CD4-positive, alpha-beta memory T cell (primary cell): ENCODE results near the gene ST3GAL4. TPM values are rescaled to one million over a fixed set of nuclear protein-coding genes. Genes with fewer than 3 reads are reported as not detected.

Experiments
- CTCF ChIA-PET: fragments of 350-600 bp; sonication (Branson Sonifier 250); formaldehyde crosslinking; loops from one replicate; lab custom pipeline; 2021; ENCODE audit warnings: inconsistent platforms; ENCODE audit not compliant: partially characterized antibody; lab: Charles Lee
- POLR2A ChIA-PET: fragments of 350-600 bp; sonication (Branson Sonifier 250); formaldehyde crosslinking; loops from one replicate; lab custom pipeline; 2021; ENCODE audit not compliant: partially characterized antibody; lab: Charles Lee
- DNase-seq, 5 donors: peaks; one replicate each; pipeline versions ENCODE4 v3.0.0 to v3.0.0-alpha.2; 2020 to 2022; ENCODE audit warnings: mixed read lengths in 1 of 5
- H3K27ac ChIP-seq: one replicate; pipeline ENCODE4 v1.7.0; 2013; ENCODE audit warnings: low read depth, low read length
- H3K27me3 ChIP-seq: 2 replicates; pipeline ENCODE4 v1.7.0; 2013; ENCODE audit warnings: mild to moderate bottlenecking, low read length, moderate library complexity; ENCODE audit not compliant: insufficient read depth
- H3K36me3 ChIP-seq: 2 replicates; pipeline ENCODE4 v1.7.0; 2013; ENCODE audit warnings: mild to moderate bottlenecking, low read length, moderate library complexity; ENCODE audit not compliant: insufficient read depth
- H3K4me1 ChIP-seq: 2 replicates; pipeline ENCODE4 v1.7.0; 2013; ENCODE audit warnings: mild to moderate bottlenecking, low read length, moderate library complexity; ENCODE audit not compliant: insufficient read depth
- H3K4me3 ChIP-seq, 2 donors: one replicate each; pipeline ENCODE4 v1.7.0; 2013; ENCODE audit warnings: low read length in 2 of 2, mild to moderate bottlenecking in 1 of 2
- H3K9me3 ChIP-seq, 2 donors: one replicate each; pipeline ENCODE4 v1.7.0; 2013; ENCODE audit warnings: low read length in 2 of 2, control low read depth in 1 of 2; ENCODE audit not compliant: control insufficient read depth in 1 of 2
- H3K27ac Mint-ChIP-seq, 7 donors: one replicate each; pipeline ENCODE4 v1.8.0; 2020 to 2021; ENCODE audit warnings: mixed read lengths in 7 of 7, mild to moderate bottlenecking in 6 of 7, inconsistent platforms in 3 of 7, moderate library complexity in 3 of 7
- H3K27me3 Mint-ChIP-seq, 2 donors: one replicate each; pipeline ENCODE4 v1.8.0; 2020 to 2021; ENCODE audit warnings: mixed read lengths in 2 of 2
- H3K36me3 Mint-ChIP-seq, 2 donors: one replicate each; pipeline ENCODE4 v1.8.0; 2020 to 2021; ENCODE audit warnings: mixed read lengths in 2 of 2, inconsistent platforms in 1 of 2, mild to moderate bottlenecking in 1 of 2
- H3K4me1 Mint-ChIP-seq, 4 donors: one replicate each; pipeline ENCODE4 v1.8.0; 2020 to 2021; ENCODE audit warnings: mixed read lengths in 4 of 4, mild to moderate bottlenecking in 1 of 4
- H3K4me3 Mint-ChIP-seq, 8 donors: one replicate each; pipeline ENCODE4 v1.8.0; 2020 to 2021; ENCODE audit warnings: mixed read lengths in 8 of 8, mild to moderate bottlenecking in 7 of 8, moderate library complexity in 6 of 8, inconsistent platforms in 3 of 8
- H3K9me3 Mint-ChIP-seq, 8 donors: one replicate each; pipeline ENCODE4 v1.8.0; 2020 to 2021; ENCODE audit warnings: mixed read lengths in 8 of 8, mild to moderate bottlenecking in 5 of 8, inconsistent platforms in 3 of 8, moderate library complexity in 1 of 8
- intact Hi-C: fragments of 100-400 bp; cut with micrococcal nuclease; formaldehyde crosslinking; loops from one replicate; pipeline ENCODE4 v1.15.1; 2023
- polyA plus RNA-seq, 2 donors: library from polyadenylated mRNA; unstranded; fragments of 300-500 nt; fragmentation: Illumina TruSeq; gene quantifications; one replicate each; pipeline ENCODE4 v1.2.3, GENCODE V29; 2021
- total RNA-seq, 2 experiments: library from RNA; stranded (reverse); gene quantifications; one replicate each; pipeline ENCODE4 v1.2.3, GENCODE V29; 2021

The ST3GAL4 gene
- total and polyA plus RNA-seq, 4 experiments from 2014 or later, result 2.6 to 5.9 (median 3.6) TPM

DNA sequence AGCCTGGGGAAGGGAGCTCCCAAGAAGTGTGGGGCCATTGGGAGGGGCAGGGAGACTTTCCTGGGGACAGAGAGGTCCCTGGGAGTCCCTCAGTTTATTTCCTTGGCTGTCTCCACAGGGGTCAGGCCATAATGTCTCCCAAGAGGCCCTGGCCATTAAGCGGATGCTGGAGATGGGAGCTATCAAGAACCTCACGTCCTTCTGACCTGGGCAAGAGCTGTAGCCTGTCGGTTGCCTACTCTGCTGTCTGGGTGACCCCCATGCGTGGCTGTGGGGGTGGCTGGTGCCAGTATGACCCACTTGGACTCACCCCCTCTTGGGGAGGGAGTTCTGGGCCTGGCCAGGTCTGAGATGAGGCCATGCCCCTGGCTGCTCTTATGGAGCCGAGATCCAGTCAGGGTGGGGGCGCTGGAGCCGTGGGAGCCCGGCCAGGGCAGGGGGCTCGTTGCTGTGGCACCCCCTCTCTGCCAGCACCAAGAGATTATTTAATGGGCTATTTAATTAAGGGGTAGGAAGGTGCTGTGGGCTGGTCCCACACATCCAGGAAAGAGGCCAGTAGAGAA lies 58.4 kb downstream of the ST3GAL4 start:
- peaks cover 9% of the 10 kb centered on the region for H3K4me1 ChIP-seq
- no peaks in the 10 kb centered on the region for H3K9me3 ChIP-seq
- H3K36me3 ChIP-seq, result no peaks in the 10 kb centered on the region
- Mint-ChIP-seq H3K4me3 (no peak overlapping the region), H3K27me3 (no peaks in the 10 kb centered on the region), H3K9me3 (no peaks in the 10 kb centered on the region), H3K4me1 (peaks cover 7 to 9% (median 7%) of the 10 kb centered on the region in 4 donors), H3K36me3 (peaks cover 6 to 17% of the 10 kb centered on the region in 2 donors), H3K27ac (no peak overlapping the region)
- H3K4me3 ChIP-seq, result no peak overlapping the region
- no peak overlapping the region for H3K27ac ChIP-seq
- intact Hi-C loops, result no loop called here
- no peaks in the 10 kb centered on the region for H3K27me3 ChIP-seq
- DNase-seq, result no peak
- ChIA-PET CTCF (interaction anchor here (1.4 kb wide), 1 partner anchor 67 kb away, joined by 3 read pairs; no protein-coding TSS in a partner anchor), POLR2A (no interaction called here)

- intact Hi-C loops, result no loop called here
- no peak overlapping the region for H3K4me3 ChIP-seq
- H3K4me1 Mint-ChIP-seq, result peaks cover 7 to 8% (median 7%) of the 10 kb centered on the region in 4 donors
- no peak for DNase-seq
- no peaks in the 10 kb centered on the region for H3K9me3 Mint-ChIP-seq
- ChIA-PET POLR2A (no interaction called here), CTCF (no interaction called here)
- H3K36me3 Mint-ChIP-seq, result peaks cover 3 to 12% of the 10 kb centered on the region in 2 donors
- H3K4me3 Mint-ChIP-seq, result no peak overlapping the region
- H3K27me3 Mint-ChIP-seq, result no peaks in the 10 kb centered on the region
- H3K4me1 ChIP-seq, result peaks cover 9% of the 10 kb centered on the region
- H3K9me3 ChIP-seq, result no peaks in the 10 kb centered on the region
- no peak overlapping the region for H3K27ac Mint-ChIP-seq
- H3K27me3 ChIP-seq, result no peaks in the 10 kb centered on the region
- H3K27ac ChIP-seq, result no peak overlapping the region
- no peaks in the 10 kb centered on the region for H3K36me3 ChIP-seq
Measured at GRCh38 chr11:126414615-126415014, 59.1 kb downstream of the ST3GAL4 start.

- Mint-ChIP-seq H3K9me3 (no peaks in the 10 kb centered on the region), H3K4me1 (peaks cover 7 to 8% (median 7%) of the 10 kb centered on the region in 4 donors), H3K4me3 (no peak overlapping the region), H3K27ac (no peak overlapping the region), H3K36me3 (peaks cover 3 to 10% of the 10 kb centered on the region in 2 donors), H3K27me3 (no peaks in the 10 kb centered on the region)
- ChIA-PET POLR2A (no interaction called here), CTCF (interaction anchor here (2.3 kb wide), 1 partner anchor 66 kb away, joined by 8 read pairs; no protein-coding TSS in a partner anchor)
- Histone ChIP-seq H3K9me3 (no peaks in the 10 kb centered on the region), H3K4me3 (no peak overlapping the region), H3K4me1 (peaks cover 9% of the 10 kb centered on the region), H3K27me3 (no peaks in the 10 kb centered on the region), H3K27ac (no peak overlapping the region), H3K36me3 (no peaks in the 10 kb centered on the region)
- intact Hi-C loops, result no loop called here
- DNase-seq, result no peak
Measured at GRCh38 chr11:126415128-126415527, 59.6 kb downstream of the ST3GAL4 start.

- Histone ChIP-seq H3K36me3 (no peaks in the 10 kb centered on the region), H3K27ac (no peak overlapping the region), H3K9me3 (no peaks in the 10 kb centered on the region), H3K4me1 (peaks cover 9% of the 10 kb centered on the region), H3K4me3 (peak overlapping the region in 1 of 2 donors; percentile 32), H3K27me3 (no peaks in the 10 kb centered on the region)
- no peaks in the 10 kb centered on the region for H3K27me3 Mint-ChIP-seq
- H3K36me3 Mint-ChIP-seq, result peaks cover under 1 to 5% of the 10 kb centered on the region in 2 donors
- ChIA-PET POLR2A (interaction anchor here (0.8 to 1.1 kb wide), 2 partner anchors 60 to 112 kb away, joined by 3 to 4 read pairs; partner anchors contain the start of genes DCPS and ST3GAL4), CTCF (interaction anchor here (2.3 kb wide), 1 partner anchor 65 kb away, joined by 8 read pairs; no protein-coding TSS in a partner anchor)
- intact Hi-C loops, result no loop called here
- DNase-seq, result peak in 1 of 5 donors; percentile 4
- H3K4me3 Mint-ChIP-seq, result peak overlapping the region; percentile 47 to 72 (median 66)
- H3K27ac Mint-ChIP-seq, result peak overlapping the region in 3 of 7 donors; percentile 32 to 89 (median 32)
- peaks cover 7 to 8% (median 7%) of the 10 kb centered on the region in 4 donors for H3K4me1 Mint-ChIP-seq
- H3K9me3 Mint-ChIP-seq, result no peaks in the 10 kb centered on the region
Measured at GRCh38 chr11:126415669-126416420, 60.4 kb downstream of the ST3GAL4 start.

- intact Hi-C loops, result no loop called here
- ChIA-PET POLR2A (interaction anchor here (0.8 to 1.1 kb wide), 2 partner anchors 61 to 113 kb away, joined by 3 to 4 read pairs; partner anchors contain the start of genes DCPS and ST3GAL4), CTCF (interaction anchor here (1.8 to 2.3 kb wide), 2 partner anchors 64 to 95 kb away, joined by 3 to 8 read pairs; no protein-coding TSS in a partner anchor)
- H3K27me3 ChIP-seq, result no peaks in the 10 kb centered on the region
- H3K4me3 ChIP-seq, result peak overlapping the region in 1 of 2 donors; percentile 32
- H3K27me3 Mint-ChIP-seq, result no peaks in the 10 kb centered on the region
- H3K4me1 ChIP-seq, result peaks cover 9% of the 10 kb centered on the region
- H3K36me3 ChIP-seq, result no peaks in the 10 kb centered on the region
- peaks cover 0 to 5% of the 10 kb centered on the region in 2 donors for H3K36me3 Mint-ChIP-seq
- peak; percentile 37 to 52 (median 42) for DNase-seq
- H3K4me1 Mint-ChIP-seq, result peaks cover 7 to 8% (median 7%) of the 10 kb centered on the region in 4 donors
- no peaks in the 10 kb centered on the region for H3K9me3 Mint-ChIP-seq
- no peaks in the 10 kb centered on the region for H3K9me3 ChIP-seq
- H3K27ac ChIP-seq, result no peak overlapping the region
- peak overlapping the region; percentile 55 to 74 (median 69) for H3K4me3 Mint-ChIP-seq
- peak overlapping the region in 2 of 7 donors; percentile 13 to 53 for H3K27ac Mint-ChIP-seq
Measured at GRCh38 chr11:126416542-126417090, 61.1 kb downstream of the ST3GAL4 start.

GRCh38 chr11:126417091-126417862 lies 61.8 kb downstream of the ST3GAL4 start:
- H3K9me3 Mint-ChIP-seq, result no peaks in the 10 kb centered on the region
- POLR2A ChIA-PET, result interaction anchor here (1.1 kb wide), 1 partner anchor 62 kb away, joined by 4 read pairs; the partner anchor contains the start of gene ST3GAL4

More at GRCh38 chr11:126417091-126417862, 61.8 kb downstream of the ST3GAL4 start:
- Mint-ChIP-seq H3K36me3 (no peaks in the 10 kb centered on the region), H3K4me1 (peaks cover 7 to 8% (median 7%) of the 10 kb centered on the region in 4 donors), H3K27ac (peak overlapping the region in 1 of 7 donors; percentile 13), H3K4me3 (peak overlapping the region in 6 of 8 donors; percentile 39 to 74 (median 60)), H3K27me3 (no peaks in the 10 kb centered on the region)
- H3K27ac ChIP-seq, result no peak overlapping the region
- DNase-seq, result no peak
- no peaks in the 10 kb centered on the region for H3K36me3 ChIP-seq
- H3K4me1 ChIP-seq, result peaks cover 9% of the 10 kb centered on the region
- H3K4me3 ChIP-seq, result no peak overlapping the region
- intact Hi-C loops, result no loop called here
- CTCF ChIA-PET, result interaction anchor here (1.8 to 2.3 kb wide), 2 partner anchors 63 to 96 kb away, joined by 3 to 8 read pairs; no protein-coding TSS in a partner anchor
- H3K9me3 ChIP-seq, result no peaks in the 10 kb centered on the region
- no peaks in the 10 kb centered on the region for H3K27me3 ChIP-seq
